K562 (cell line): ENCODE results near the gene ACADM.

Experiments used
- CBFA2T3 ChIP-seq: fragments of 450-650 bp; IDR thresholded peaks from 2 replicates; pipeline ENCODE4 v1.6.1; 2017
- CHD2 ChIP-seq: IDR thresholded peaks from 2 replicates; pipeline ENCODE4 v1.6.1; 2011; ENCODE audit warnings: low read depth, low read length
- CTCF ChIP-seq, 3 experiments: IDR thresholded peaks in 2 of 3; conservative IDR thresholded peaks in 1 of 3; 2 replicates each; pipeline ENCODE4 v1.5.1; 2011 to 2012; ENCODE audit warnings: low read length in 3 of 3, mild to moderate bottlenecking in 3 of 3, control low read depth in 2 of 3, improper control_type of control experiment in 1 of 3, inconsistent platforms in 1 of 3, low read depth in 1 of 3, mixed read lengths in 1 of 3, moderate library complexity in 1 of 3; ENCODE audit not compliant: insufficient read depth in 2 of 3
- SIRT6 ChIP-seq: IDR thresholded peaks from one replicate; pipeline ENCODE4 v1.6.1; 2012; ENCODE audit warnings: low read depth, mild to moderate bottlenecking, control low read depth, inconsistent platforms, low read length, moderate library complexity
- TF ChIP-seq, protein P1 (sequence below): sonication (generic); formaldehyde crosslinking; IDR thresholded peaks from 2 replicates; pipeline ENCODE4 v1.8.0; 2022; ENCODE audit warnings: mild to moderate bottlenecking, missing genetic modification reagents
- TF ChIP-seq, protein P2 (sequence below): sonication (generic); formaldehyde crosslinking; IDR thresholded peaks from 2 replicates; pipeline ENCODE4 v1.8.1; 2023; ENCODE audit warnings: mild to moderate bottlenecking, missing genetic modification reagents, moderate library complexity

DNA sequence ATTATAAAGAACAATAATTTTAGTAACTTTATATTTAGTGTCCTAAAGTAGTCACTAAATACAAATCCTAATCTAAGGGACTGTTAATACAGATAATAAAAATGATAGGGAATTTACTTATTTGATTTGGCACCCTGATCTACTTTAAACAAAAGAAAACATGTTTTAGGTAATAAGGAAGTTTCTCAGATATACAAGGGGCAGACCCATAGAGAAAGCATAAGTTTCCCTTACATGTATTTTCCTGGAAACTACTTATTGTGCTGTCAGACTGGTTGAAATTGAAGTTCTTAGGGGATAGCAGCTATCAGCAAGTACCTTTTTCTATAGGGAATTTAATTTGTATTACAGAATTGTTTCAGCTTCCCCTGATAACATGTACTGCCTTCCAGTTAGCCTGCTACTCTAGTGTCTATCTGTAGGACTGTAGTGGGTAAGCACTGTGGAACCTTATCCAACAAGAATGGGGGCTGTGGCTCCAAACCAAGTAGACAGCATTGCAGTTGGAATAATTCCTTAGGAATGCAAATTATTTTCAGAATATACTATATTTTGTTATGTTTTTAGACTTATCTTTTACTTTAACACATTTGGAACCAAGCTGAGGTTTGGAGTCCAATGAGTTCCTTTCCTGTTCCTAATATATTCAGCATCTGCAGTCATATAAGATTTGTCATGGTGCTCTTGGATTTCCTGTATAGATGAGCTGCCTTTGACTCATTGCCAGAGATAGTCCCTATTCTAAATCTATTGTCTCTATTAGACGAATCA, 86.9 kb downstream of the ACADM start:
- TF ChIP-seq CTCF (IDR thresholded peaks at IDR 0.05 in 2 of 3, conservative IDR thresholded peaks at IDR 0.05 in 1 of 3; ENCODE audit: insufficient read depth in 2 of 3, low read depth in 1 of 3, low read length in 3 of 3) (no peak), CBFA2T3 (no peak), SIRT6 (no peak), CHD2 (no peak)
- TF ChIP-seq, protein P1, sequence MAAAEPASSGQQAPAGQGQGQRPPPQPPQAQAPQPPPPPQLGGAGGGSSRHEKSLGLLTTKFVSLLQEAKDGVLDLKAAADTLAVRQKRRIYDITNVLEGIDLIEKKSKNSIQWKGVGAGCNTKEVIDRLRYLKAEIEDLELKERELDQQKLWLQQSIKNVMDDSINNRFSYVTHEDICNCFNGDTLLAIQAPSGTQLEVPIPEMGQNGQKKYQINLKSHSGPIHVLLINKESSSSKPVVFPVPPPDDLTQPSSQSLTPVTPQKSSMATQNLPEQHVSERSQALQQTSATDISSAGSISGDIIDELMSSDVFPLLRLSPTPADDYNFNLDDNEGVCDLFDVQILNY = no peak
- TF ChIP-seq, protein P2, sequence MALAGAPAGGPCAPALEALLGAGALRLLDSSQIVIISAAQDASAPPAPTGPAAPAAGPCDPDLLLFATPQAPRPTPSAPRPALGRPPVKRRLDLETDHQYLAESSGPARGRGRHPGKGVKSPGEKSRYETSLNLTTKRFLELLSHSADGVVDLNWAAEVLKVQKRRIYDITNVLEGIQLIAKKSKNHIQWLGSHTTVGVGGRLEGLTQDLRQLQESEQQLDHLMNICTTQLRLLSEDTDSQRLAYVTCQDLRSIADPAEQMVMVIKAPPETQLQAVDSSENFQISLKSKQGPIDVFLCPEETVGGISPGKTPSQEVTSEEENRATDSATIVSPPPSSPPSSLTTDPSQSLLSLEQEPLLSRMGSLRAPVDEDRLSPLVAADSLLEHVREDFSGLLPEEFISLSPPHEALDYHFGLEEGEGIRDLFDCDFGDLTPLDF (CRISPR knock-in tag) = no peak
